ENCODE results near the gene CSNK1G2.

The CSNK1G2 gene

GRCh38 chr19:1991018-1991913, 50.3 kb downstream of the CSNK1G2 start:
- DNase-seq, result no peak

DNA sequence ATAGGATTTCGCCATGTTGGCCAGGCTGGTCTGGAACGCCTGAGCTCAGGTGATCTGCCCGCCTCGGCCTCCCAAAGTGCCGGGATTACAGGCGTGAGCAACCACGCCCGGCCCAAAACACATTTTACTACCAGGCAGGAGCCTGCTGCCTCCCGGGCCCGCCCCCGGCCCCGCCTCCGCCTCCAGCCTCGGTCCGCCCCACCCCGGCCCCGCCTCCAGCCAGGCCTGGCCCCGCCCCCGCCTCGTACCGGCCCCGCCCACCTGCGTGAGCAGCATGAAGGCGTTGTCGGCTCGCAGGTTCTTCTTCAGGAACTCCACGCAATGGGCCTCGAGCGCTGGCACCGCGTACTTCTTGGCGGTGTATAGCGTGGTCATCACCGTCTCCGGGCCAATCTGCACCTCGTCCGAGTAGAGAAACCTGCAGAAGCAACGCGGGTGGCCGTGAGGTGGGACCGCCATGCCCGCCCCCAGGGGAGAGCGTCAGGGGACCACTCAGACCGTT, 51.8 kb downstream of the CSNK1G2 start:
- DNase-seq, result no peak

DNA sequence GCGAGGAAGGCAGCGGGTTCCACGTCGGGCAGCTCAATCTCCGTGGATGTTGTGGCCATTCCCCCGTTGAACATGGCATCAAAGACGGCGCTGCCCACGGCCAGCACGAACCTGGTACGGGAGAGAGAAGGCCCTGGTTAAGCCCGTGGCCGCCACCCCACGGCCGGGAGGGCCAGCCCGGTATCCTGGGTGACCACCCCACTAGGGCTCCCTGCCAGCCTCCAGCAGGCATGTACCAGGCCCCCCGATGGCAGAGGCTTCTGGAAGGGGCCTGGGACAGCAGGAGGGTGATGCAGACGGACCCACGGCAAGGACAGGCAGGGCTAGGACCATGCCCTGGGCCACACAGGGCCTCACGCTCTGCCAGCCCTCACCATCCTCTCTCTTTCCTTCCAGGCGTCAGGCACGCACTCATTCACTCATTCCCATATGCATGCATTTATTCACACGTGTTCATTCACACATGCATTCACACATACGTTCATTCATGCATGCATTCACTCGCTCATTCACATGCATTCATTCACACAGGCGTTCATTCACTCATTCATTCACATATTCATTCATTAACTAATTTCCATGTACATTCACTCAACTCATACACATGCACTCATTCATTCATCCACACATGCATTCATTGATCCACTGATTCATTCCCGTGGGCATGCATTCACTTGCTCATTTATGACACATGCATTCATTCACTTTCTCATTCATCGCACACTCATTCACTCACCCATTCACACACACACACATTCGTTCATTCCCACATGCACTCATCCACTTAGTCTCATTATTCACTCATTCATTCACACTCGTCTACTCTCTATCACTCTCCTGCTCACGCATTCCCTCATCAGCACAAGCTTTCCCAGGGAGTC, 56.6 kb downstream of the CSNK1G2 start:
- no peak for DNase-seq

DNA sequence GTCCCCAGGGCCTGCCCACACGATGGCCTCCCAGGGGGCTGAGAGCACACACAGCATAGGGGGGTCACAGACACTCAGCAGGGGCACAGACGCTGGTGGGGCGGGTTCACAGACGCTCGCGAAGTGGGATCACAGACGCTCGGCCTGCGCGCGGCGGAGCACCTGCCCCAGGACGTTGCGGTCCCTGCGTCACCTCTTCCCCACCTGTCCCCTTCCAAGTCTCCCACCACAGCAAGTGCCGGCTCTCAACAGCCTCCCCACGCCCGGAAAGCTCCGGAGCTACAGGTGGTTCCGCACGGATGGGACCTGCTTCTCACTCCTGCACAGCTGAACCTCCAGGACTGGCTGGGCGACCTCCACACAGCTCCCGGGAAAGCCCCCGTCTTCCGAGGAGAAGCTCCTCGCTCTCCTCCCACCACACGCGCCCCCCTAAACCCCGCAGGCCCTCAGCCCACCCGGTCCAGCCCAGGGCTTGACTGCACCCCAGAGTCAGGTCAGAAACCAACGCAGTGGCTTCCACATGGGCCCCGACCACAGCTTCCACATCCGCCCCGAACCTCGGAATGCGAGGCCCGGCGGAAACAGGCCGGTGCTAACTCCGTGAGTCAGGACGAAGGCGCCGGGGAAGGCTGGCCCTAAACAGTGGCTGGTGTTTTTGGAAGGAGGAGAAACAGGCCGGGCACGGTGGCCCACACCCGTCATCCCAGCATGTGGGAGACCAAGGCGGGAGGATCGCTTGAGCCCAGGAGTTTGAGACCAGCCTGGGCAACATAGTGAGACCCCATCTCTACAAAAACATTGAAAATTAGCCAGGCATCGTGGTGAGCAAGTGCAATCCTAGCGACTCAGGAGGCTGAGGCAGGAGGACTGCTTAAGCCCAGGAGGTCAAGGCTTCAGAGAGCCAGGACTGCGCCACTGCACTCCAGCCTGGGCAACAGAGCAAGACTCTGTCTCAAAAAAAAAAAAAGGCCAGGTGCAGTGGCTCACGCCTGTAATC, 58.0 kb downstream of the CSNK1G2 start:
- no peak for DNase-seq

DNA sequence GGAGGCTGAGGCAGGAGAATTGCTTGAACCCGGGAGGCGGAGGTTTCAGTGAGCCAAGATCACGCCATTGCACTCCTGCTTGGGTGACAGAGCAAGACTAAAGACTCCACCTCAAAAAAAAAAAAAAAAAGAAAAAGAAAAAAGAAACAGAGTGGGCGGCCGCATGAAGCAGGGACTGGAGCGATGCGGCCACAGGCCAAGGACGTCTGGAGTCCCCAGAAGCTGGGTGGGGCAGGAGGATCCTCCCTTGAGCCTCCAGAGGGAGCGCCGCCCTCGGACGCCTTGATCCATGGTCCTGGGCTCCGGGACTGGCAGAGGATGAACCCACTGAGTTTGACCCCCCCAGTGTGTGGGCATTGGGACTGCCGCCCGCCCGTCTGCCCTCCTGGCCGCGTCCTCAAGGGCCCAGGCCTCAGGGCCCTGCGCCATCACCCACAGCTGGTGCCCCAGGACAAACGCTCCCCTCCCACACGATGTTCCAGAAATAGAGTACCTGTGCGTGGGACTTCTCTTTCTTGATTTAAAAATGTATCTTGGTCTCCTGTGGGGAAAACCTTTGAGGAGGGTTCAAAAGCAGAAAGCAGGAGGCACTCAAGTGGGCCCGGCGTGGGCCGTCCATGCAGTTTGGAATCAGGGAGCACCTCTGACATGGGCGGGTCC, 59.0 kb downstream of the CSNK1G2 start:
- DNase-seq, result no peak

- no peak for DNase-seq
Observed at GRCh38 chr19:2003874-2004273, 62.9 kb downstream of the CSNK1G2 start.

DNA sequence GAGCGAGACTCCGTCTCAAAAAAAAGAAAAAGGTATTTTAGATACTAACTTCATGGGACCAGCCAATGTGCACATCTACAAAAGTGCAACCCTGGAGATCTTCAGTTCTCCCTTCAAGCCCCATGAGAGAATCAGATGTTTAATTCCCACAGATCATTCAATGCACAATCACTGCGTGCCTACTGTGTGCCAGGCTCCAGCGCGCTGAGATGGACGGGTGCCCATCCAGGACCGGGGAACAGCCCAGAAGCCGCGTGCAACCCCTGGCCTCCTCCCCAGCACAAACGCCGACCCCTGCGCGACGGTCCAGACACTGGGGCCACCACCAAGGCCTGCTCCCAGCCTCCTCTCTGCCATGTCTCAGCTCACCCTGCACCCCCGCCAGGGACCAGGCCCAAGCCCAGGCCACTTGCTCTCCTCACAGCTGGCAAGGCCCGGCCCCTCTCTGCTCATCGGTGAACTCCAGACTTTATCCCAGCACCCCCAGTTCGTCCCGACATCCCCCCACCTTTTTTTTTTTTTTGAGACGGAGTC, 69.2 kb downstream of the CSNK1G2 start:
- DNase-seq, result no peak

DNA sequence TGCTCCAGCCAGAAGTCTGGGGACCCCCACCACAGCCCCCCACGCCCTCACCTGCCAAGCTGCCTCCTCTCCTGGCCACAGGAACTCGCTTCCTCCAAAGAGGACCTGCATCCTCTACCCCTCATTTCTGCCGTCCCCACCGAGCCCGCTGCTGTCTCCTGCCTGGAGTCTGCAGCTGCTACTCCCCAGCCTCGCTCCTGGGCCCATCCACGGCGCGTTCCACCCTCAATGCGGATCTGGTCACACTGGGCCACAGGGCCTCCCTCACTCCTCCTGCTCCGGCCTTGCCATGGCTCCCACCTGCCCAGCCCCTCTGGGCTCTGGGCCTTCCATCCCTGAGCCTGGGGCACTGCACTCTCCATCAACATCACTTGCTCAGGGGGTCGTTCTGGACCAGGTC, 70.2 kb downstream of the CSNK1G2 start:
- DNase-seq, result no peak

- DNase-seq, result no peak
Observed at GRCh38 chr19:2012941-2013682, 72.1 kb downstream of the CSNK1G2 start.

GRCh38 chr19:2013683-2013961, 72.7 kb downstream of the CSNK1G2 start:
- no peak for DNase-seq

- no peak for DNase-seq
Observed at GRCh38 chr19:2014131-2014571, 73.2 kb downstream of the CSNK1G2 start.

DNA sequence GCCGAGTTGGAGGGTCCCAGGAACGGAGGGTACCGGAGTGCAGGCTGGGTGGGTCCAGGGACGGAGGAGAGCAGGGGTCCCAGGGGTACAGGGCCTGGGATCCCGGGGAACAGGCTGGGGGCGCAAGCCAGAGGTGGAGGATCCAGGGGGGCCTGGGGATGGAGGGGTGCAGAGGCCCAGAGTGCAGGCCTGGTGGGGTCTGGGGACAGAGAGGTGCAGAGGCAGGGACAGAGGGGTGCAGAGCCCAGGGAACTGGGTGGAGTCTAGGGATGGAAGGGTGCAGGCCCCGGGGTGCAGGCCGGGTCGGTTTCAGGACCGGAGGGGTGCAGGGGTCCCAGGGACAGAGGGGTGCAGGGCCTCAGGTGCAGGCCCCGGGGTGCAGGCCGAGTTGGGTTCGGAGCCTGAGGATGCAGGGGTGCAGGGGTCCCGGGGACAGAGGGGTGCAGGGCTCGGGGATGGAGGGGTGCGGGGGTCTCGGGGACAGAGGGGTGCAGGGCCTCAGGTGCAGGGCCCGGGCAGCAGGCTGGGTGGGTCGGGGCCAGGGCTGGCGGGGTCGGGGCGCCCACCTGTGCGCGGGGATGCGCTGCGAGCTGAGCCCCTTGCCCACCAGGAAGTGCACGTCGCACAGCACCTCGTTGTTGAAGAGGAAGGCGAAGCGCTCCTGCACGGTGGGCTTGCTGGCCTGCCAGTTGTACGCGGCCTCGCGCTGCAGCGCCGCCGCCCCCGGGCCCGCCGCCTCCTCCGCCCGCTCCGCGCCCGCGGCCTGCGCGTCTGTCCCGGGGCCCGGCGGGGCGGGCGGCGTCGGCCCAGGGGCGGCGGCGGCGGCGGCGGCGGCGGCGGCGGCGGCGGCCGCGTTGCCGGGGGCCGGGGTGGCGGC, 74.0 kb downstream of the CSNK1G2 start:
- DNase-seq, result peak in 1 of 2 experiments; percentile 7

DNA sequence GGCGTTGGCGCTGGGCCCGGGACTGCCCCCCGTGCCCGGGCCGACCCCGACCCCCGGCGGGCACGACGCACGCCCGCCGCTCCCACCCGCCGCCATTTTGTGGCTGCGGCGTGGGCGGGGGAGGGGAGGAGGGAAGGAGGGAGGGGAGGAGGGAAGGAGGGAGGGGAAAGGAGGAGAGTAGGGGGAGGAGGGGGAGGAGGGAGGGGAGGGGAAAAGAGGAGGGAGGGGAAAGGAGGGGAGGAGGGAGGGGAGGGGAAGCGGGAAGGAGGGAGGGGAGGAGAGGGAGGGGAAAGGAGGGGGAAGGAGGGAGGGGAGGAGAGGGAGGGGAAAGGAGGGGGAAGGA, 74.6 kb downstream of the CSNK1G2 start, which contains the start of gene BTBD2:
BTBD2 (minus strand) TSS at position 107 of the 343 bp plus-strand sequence; CDS start at position 96, 11 bp downstream.
- peak in 1 of 2 experiments; percentile 11 for DNase-seq

- peak; percentile 10 to 43 for DNase-seq
Observed at GRCh38 chr19:2016041-2016807, 75.3 kb downstream of the CSNK1G2 start.

DNA sequence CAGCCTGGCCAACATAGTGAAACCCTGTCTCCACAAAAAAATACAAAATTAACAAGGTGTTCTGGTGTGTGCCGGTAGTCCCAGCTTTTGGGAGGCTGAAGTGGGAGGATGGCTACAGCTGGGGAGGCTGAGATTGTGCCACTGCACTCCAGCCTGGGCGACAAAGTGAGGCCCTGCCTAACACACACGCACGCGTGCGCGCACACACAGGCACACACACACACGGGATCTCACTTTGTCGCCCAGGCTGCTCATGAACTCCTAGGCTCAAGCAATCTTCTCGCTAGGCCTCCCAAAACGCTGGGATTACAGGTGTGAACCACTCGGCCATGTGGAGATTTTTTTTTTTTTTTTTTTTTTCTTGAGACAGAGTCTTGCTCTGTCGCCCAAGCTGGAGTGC, 77.8 kb downstream of the CSNK1G2 start:
- no peak for DNase-seq

- DNase-seq, result no peak
Observed at GRCh38 chr19:2021453-2022140, 80.6 kb downstream of the CSNK1G2 start.

GRCh38 chr19:2022289-2022688, 81.3 kb downstream of the CSNK1G2 start:
- DNase-seq, result no peak

DNA sequence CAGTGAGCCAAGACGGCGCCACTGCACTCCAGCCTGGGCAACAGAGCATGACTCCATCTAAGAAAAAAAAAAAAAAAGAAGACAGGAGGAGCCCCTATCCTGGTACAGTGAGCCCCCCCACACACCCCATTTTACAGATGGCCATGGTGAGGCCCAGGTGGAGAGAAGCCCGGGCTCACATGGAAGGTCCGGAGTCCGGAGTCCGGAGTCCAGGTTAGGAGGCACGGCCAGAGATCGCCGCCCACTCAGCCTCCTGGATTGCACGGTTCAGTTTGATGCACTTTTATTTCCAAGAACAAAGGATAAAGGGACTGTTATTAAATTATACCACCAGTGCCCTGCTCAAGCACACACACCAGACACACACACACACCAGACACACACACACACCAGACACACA, 85.8 kb downstream of the CSNK1G2 start:
- no peak for DNase-seq
